ENCODE results near the gene SLC35F3.

DNA sequence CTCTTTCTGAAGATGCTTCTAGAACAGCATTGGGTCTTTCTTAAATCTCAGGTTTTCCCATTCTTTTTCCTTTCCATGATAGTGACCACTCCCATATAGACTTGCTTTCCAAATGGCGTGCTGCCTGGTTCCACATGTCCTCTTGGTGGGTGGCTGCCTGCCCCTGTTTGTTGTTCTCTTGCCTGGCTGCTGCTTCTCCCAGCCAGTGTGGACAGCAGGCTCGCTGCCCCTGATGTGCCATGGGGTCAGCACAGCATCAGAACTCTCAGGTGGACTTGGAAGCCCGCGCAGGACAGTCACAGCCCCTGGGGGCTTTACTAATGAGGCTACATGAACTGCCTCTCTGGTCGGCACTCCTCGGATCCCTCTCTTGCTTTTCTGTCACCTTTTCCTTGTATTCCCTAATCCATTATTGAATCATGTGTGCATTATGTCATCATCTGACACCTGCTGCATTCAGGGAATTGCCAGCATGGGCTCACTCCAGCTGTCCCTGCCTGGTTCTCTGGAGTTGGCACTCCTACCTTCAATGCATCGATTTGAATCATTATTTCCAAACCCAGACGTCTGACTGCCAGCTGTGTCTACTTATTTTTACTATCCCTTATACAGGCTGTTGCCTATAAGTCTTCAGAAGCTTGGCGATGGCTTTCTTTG is 368.3 kb downstream of the SLC35F3 start:
- TF ChIP-seq POLR2AphosphoS5 (IDR thresholded peaks at IDR 0.05; ENCODE audit: low read depth, low read length): no peak
- TF ChIP-seq, protein P1, sequence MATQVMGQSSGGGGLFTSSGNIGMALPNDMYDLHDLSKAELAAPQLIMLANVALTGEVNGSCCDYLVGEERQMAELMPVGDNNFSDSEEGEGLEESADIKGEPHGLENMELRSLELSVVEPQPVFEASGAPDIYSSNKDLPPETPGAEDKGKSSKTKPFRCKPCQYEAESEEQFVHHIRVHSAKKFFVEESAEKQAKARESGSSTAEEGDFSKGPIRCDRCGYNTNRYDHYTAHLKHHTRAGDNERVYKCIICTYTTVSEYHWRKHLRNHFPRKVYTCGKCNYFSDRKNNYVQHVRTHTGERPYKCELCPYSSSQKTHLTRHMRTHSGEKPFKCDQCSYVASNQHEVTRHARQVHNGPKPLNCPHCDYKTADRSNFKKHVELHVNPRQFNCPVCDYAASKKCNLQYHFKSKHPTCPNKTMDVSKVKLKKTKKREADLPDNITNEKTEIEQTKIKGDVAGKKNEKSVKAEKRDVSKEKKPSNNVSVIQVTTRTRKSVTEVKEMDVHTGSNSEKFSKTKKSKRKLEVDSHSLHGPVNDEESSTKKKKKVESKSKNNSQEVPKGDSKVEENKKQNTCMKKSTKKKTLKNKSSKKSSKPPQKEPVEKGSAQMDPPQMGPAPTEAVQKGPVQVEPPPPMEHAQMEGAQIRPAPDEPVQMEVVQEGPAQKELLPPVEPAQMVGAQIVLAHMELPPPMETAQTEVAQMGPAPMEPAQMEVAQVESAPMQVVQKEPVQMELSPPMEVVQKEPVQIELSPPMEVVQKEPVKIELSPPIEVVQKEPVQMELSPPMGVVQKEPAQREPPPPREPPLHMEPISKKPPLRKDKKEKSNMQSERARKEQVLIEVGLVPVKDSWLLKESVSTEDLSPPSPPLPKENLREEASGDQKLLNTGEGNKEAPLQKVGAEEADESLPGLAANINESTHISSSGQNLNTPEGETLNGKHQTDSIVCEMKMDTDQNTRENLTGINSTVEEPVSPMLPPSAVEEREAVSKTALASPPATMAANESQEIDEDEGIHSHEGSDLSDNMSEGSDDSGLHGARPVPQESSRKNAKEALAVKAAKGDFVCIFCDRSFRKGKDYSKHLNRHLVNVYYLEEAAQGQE (IDR thresholded peaks at IDR 0.05; ENCODE audit: insufficient read depth in 1 of 2, low read depth in 2 of 2, low read length in 2 of 2): no peak
- no peak for TF ChIP-seq SIN3A (IDR thresholded peaks at IDR 0.05; ENCODE audit: borderline replicate concordance, insufficient read depth, low read length)
- TF ChIP-seq TAF1 (IDR thresholded peaks at IDR 0.05; ENCODE audit: borderline replicate concordance, insufficient read depth, low read length): no peak
- no peak for TF ChIP-seq FOXP2 (optimal IDR thresholded peaks at IDR 0.05; ENCODE audit: borderline replicate concordance, extremely low read depth, extremely low read length, insufficient read depth)

Measured in PFSK-1 (cell line).